NT2/D1 (cell line): Measurements from ENCODE around the gene SLC9A6.

Source experiments
- YY1 ChIP-seq: IDR thresholded peaks from 2 replicates; pipeline ENCODE4 v1.6.1; 2011; ENCODE audit not compliant: insufficient read length, insufficient read depth
- ZNF274 ChIP-seq: IDR thresholded peaks from 2 replicates; pipeline ENCODE4 v1.6.1; 2011; ENCODE audit warnings: mild to moderate bottlenecking, low read depth, low read length

DNA sequence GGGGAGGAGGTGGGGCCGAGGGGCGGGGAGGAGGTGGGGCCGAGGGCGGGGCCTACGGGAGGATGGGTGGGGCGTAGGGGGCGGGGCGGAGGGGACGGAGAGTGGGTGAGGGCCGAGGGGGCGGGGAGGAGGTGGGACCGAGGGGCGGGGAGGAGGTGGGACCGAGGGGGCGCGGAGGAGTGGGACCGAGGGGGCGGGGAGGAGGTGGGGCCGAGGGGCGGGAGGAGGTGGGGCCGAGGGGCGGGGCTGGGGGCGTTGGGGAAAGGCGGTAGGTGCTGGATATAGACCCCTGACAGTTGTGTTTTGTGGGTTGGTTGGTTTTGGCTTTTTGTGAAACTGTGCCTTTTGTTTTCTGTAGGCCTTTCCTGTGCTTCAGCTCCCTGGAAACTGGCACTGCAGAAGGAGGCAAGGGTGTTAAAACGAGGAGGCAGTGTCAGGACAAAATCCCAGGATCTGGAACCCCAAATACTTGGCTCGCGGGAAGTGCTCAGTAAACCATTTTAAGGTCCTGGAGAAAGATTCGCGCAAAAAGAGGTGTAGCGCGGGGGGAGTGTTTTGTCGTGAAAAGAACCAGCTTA, 10.9 kb upstream of the SLC9A6 start:
- no peak for TF ChIP-seq ZNF274
- no peak for TF ChIP-seq YY1
